ENCODE data around the gene PRR5L.

The PRR5L gene

DNA sequence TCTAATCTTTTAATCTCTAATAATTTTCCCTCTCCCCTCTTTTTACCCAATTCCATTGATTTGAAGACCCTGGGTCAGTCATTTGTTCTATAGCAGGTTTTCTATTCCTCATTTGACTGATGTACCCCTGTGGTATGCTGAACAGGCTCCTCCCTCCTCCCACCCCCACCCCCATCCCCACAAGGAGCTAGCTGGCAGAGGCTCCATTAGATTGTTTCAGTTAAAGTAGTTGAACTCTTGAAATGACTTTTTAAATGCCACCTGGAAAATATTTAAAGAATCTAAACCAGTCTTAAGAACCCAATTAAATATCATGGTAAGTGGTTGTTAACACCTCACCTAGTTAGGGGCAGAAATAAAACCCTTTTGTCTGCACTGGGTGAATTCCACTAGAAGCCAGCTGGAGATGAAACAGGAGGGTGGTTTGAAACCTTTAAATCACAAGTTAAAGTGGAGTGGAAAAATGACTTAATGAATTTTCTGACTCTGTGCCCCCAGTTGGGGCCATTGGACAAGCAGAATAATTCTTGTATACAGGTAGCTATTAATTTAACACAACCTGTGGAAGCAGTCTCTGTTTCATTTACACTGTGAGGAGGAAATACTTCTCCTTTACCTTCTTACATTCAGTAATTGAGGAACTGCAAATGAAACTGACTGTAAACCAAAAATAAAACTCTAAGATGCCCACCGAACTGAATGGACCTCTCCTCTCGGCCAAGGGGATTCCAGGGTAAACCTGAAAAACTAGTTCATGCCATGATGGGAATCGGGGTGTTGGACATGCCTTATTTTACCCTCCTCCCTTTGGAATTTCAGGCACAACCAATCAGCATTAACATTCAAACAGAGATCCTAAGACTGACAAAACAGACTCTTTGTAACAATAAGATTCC is 30.7 kb downstream of the PRR5L start:
- no peak for DNase-seq (ENCODE audit: low read depth)

- no peak for DNase-seq (ENCODE audit: low read depth)
Measured at GRCh38 chr11:36328966-36329673, 33.0 kb downstream of the PRR5L start.

GRCh38 chr11:36330411-36330810 is 34.3 kb downstream of the PRR5L start:
- DNase-seq (ENCODE audit: low read depth): no peak

DNA sequence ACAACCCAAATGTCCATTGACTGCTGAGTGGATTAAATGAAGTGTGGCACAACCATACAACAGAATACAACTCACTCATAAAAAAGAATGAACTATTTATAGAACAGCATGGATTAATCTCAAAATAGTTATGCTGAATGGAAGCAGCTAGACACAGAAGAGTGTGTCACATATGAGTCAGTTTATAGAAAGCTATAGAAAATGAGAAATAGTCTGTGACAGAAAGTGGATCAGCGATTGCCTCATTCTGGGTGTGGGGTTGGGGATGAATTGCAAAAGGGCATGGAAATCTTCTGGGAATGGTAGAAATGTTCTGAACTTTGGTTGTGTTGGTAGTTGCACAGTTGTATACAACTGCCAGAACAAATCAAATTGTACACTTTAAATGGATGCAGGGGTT is 37.4 kb downstream of the PRR5L start:
- no peak for DNase-seq (ENCODE audit: low read depth)

- DNase-seq (ENCODE audit: low read depth): no peak
Measured at GRCh38 chr11:36333897-36334296, 37.8 kb downstream of the PRR5L start.

GRCh38 chr11:36339888-36340287 is 43.8 kb downstream of the PRR5L start:
- no peak for DNase-seq (ENCODE audit: low read depth)

DNA sequence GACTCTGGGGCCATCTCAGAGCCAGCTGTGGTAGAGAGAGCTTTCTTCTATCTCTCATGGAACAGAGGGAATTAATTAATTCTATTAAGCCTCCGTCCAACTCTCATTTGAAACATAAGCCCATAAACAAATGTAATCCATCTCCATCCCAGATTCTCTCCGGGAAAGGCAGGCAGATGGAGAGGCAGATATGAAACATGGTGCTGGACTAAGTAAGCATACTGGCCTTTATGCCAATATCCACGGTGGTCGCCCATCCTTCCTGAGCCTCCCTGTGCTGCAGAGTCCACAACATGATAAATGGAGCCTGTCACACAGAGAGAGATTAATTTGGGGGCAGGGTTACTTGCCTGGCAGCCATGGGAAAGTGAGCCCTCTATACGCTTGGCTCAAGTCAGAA is 44.8 kb downstream of the PRR5L start:
- no peak for DNase-seq (ENCODE audit: low read depth)

DNA sequence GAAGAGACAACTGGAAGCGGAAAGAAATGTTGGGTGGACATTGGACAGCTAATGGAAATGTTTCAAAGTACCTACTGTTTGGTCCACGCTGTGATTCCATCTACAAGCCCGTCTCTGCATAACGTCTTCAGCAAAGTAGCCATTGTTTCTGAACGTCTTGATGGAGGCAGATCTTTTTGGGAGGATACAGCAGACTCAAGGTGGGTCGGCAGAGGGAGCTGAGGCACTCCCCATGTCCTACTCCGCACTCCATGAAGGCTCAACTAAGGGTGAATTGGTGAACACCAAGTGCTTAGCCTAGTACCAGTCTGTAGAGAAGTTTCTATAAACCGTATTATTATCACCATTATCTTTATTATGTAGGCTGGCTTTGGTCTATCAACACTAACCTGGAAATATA is 45.8 kb downstream of the PRR5L start:
- DNase-seq (ENCODE audit: low read depth): no peak

GRCh38 chr11:36342327-36342726 is 46.2 kb downstream of the PRR5L start:
- no peak for DNase-seq (ENCODE audit: low read depth)

DNA sequence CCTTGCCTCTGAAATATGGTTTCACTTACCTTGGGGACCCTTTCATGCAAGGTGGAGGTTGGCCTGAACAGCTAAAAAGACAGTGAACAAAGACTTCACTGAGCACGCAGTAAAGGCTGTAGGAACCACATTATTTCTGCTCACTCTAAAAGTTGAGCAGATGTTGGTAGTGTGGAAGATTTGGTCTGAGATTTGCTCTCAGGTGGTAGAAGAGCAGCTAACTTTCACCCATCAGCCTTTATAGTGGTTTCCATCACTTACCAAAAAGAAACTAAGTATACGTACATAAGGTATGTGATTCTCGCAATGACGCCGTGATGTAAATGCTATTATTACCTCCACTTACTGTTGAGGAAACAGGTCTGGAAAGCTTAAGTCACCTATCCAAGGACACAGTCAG is 47.3 kb downstream of the PRR5L start:
- DNase-seq (ENCODE audit: low read depth): no peak

- DNase-seq (ENCODE audit: low read depth): no peak
Measured at GRCh38 chr11:36345084-36345511, 49.0 kb downstream of the PRR5L start.

DNA sequence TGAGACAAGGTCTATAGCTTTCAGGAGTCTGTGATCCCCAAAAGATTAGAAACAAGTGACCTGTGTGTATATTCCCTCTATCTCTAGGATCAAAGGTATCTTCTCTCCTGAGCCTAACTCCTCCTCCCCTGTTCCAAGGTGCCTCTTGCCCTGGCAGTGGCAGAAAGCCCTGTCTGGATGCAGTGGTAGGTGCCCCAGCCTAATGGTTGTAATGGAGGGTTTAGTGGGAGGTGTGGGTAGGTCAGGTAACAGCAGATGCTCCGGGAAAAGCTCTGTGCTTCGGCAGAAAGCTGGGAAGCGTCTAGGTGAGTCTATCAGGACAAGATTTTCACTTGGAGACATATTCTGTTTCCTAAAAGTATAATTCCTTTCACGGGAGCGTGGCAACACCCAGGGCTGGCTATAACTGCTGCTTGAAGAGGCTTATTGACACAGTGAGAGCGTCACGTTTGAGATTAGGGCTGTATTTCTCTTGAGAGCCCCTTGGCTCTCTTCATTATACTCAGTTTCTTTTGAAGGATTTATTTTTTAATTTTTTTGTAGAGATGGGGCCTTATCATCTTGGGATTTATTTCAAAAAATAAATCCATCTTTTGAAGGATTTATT is 49.5 kb downstream of the PRR5L start:
- no peak for DNase-seq (ENCODE audit: low read depth)

GRCh38 chr11:36346562-36347383 is 50.7 kb downstream of the PRR5L start:
- DNase-seq (ENCODE audit: low read depth): no peak

GRCh38 chr11:36347384-36347906 is 51.4 kb downstream of the PRR5L start:
- DNase-seq (ENCODE audit: low read depth): no peak

- DNase-seq (ENCODE audit: low read depth): no peak
Measured at GRCh38 chr11:36349351-36350136, 53.5 kb downstream of the PRR5L start.

DNA sequence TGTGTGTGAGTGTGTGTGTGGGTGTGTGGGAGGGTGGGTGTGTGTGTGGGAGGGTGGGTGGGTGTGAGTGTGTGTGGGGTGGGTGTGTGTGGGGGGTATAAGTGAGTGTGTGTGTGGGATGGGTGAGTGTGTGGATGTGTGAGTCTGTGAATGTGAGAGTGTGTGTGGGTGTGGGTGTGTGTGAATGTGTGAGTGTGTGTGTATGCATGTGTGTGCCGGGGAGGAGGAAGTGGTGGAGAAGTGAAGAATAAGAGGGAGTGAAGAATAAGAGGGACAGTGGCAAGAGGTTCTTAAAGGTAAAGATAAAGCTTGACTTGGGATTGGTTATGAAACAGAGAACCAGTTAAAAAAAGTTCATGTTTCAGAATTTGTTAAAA is 54.0 kb downstream of the PRR5L start:
- DNase-seq (ENCODE audit: low read depth): no peak

- DNase-seq (ENCODE audit: low read depth): peak; percentile 24
Measured at GRCh38 chr11:36352922-36353321, 56.8 kb downstream of the PRR5L start.

GRCh38 chr11:36354221-36355003 is 58.3 kb downstream of the PRR5L start:
- no peak for DNase-seq (ENCODE audit: low read depth)

DNA sequence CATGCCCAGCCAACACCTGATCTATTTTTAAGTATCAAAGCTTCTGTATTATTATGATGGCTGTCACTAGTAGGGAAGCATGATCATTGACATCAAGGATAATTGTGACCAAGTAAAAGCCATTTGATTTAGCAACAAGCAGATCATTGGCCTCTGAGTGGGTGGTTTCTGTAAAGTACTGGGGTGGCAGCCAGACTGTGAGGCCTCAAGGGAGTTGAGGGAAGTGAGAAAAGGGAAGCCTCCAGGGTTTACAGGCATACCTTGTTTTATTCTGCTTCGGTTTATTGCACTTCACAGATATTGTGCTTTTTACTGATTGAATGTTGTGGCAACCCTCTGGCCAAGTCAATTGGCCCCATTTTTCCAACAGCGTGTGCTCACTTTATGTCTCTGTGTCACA is 60.1 kb downstream of the PRR5L start:
- no peak for DNase-seq (ENCODE audit: low read depth)

GRCh38 chr11:36357831-36358230 is 61.7 kb downstream of the PRR5L start:
- no peak for DNase-seq (ENCODE audit: low read depth)
